Pons (tissue), 1 donor: ENCODE data around the gene ADAP1.
"Not testable (repeated sequence)": the region's sequence is repeated elsewhere in the genome, so short reads cannot be mapped to it uniquely, and the experiment has no call there.

Experiments used
- DNase-seq: peaks from one replicate; pipeline ENCODE4 v3.0.0-alpha.2; 2016; ENCODE audit warnings: low spot score

ADAP1 gene

GRCh38 chr7:881441-882234, 72.8 kb downstream of the ADAP1 start:
- DNase-seq: no peak

GRCh38 chr7:880450-880849, 74.0 kb downstream of the ADAP1 start:
- no peak for DNase-seq

DNA sequence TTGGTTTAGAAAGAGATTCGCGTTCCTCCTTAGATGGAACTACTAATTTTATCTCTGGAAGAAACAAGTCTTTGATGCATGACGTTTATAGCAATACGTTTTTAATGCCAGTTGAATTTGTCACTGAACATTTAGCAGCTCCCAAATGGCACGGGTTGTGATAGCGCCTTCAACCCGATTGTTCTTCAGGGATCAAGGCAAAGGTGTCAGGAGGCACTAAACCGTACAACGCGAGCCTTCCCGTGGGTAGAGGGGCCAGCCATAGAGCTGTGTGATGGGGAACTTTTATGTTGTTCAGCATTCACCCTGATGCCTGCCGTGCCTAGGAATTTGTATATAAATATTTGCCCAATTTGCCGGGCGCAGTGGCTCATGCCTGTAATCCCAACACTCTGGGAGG, 74.8 kb downstream of the ADAP1 start:
- DNase-seq: no peak

DNA sequence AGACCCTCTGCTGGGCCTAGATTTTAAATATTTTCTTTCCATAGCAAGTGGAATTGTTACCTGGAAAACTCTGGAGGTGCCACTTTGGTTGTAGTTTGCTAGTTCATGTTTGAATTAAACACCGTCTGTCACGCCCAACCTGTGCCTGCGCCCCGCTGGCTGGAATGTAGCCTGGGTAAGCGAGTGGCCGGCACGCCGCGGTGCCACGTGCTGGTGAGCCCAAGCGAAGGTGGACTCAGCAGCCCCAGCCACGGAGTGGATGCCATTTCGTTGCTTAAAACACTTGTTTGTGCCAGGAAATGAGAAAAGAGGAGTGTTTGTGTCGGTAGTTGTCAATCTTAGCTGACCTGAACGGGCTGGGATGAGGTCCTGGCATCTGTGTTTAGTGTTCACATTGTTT, 75.4 kb downstream of the ADAP1 start:
- no peak for DNase-seq

GRCh38 chr7:877312-878232, 76.9 kb downstream of the ADAP1 start:
- no peak for DNase-seq

GRCh38 chr7:876972-877311, 77.5 kb downstream of the ADAP1 start:
- no peak for DNase-seq

GRCh38 chr7:876077-876971, 78.2 kb downstream of the ADAP1 start, which contains the start of gene GET4:
Gene GET4, plus strand, starts transcription at chr7:876554. Its CDS starts 92 bp downstream, at chr7:876646.
- DNase-seq: peak; percentile 91

DNA sequence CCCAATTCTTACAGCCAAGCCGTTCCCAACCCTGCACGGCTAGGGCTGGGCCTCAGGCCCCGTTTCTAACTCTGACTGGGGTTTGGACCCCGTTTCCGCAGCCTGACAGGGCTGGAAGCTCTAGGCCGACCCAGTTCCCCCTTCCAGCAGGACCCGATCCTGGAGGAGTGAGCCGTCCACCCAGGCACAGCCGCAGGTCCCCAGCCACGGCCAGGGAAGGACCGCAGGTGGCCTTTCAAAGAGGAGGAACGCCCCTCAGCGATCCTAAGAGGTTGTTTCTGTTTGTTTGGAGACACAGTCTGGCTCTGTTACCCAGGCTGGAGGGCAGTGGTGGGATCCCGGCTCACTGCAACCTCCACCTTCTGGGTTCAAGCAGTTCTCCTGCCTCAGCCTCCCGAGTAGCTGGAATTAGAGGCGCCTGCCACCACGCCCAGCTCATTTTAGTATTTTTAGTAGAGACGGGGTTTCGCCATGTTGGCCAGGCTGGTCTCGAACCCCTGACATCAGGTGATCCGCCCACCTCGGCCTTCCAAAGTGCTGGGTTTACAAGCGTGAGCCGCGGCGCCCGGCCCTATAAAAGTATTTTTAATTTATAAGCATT, 78.9 kb downstream of the ADAP1 start:
- peak; percentile 39 for DNase-seq

- DNase-seq: peak; percentile 44
Observed at GRCh38 chr7:875051-875450, 79.4 kb downstream of the ADAP1 start.

DNA sequence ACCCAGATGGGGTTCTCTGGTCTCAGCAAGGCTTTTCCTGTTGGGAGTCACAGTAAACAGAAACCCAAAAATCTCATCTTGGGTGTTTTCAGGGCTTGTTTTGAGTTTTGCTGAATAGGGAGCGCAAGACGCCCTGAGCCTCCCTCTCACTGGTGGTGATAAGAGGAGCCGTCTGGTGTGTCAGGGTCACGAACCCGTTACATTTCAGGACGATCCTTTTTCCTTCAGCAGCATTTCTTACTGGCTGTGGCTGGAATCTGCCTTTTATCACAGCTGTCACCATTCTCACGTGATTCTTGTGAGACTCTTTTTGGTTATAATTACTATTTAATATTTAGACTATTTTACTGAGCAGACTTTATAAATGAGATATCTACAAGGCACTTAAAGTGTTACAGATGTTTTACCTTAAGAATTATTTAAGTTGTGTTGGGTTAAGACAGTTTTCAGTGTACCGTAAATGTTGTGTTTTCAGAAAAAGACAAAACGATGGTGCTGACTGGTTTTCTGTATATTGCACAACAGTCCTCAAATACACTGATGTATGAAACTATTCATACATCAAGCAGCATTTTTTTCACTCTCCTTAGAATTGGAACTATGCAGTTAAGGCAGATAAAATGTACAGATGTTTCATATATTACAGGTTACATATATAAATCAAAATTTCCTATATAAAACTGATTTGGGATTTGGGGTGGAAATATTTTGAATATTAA, 80.3 kb downstream of the ADAP1 start:
- DNase-seq: peak; percentile 29

DNA sequence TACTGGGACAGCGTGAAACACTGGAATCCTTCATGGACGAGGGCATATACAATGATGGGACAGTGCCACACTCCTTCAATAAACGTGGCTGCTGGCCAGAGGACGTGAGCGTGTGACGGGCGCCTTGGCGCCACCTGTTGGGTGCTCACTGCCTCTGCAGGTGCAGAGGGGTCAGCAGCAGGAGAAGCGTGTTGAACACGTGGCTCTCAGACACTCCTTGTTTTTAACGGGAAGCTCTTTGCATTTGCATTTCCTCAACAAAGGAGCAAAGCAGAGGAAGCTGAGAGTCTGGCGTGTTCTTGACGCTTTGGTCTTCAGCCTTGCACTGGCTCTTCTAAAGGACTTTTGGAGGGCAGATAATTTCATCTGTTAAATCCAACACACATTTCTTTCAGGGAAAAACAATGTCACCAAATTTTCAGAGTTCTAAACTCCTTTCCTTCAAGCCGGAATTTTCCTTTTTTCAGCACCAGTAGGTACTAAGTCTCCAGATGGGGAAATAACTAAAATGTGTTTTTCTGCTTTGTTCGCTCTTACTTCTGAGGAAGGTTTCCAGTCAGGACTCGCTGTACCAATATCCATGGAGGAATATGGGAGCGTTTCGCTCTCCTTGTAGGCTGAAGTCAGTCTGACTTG, 81.0 kb downstream of the ADAP1 start:
- DNase-seq: peak; percentile 94

DNA sequence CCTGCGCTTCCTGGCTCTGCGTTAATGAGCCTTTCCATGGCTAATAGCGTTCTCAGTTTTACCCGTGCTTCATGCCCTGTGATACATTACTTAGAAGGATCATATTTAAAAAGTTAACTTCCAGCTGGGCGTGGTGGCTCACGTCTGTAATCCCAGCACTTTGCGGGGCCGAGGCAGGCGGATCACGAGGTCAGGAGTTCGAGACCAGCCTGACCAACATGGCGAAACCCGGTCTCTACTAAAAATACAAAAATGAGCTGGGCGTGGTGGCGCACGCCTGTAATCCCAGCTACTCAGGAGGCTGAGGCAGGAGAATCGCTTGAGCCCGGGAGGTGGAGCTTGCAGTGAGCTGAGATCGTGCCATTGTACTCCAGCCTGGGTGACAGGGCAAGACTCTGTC, 81.8 kb downstream of the ADAP1 start:
- DNase-seq: not testable (repeated sequence)

DNA sequence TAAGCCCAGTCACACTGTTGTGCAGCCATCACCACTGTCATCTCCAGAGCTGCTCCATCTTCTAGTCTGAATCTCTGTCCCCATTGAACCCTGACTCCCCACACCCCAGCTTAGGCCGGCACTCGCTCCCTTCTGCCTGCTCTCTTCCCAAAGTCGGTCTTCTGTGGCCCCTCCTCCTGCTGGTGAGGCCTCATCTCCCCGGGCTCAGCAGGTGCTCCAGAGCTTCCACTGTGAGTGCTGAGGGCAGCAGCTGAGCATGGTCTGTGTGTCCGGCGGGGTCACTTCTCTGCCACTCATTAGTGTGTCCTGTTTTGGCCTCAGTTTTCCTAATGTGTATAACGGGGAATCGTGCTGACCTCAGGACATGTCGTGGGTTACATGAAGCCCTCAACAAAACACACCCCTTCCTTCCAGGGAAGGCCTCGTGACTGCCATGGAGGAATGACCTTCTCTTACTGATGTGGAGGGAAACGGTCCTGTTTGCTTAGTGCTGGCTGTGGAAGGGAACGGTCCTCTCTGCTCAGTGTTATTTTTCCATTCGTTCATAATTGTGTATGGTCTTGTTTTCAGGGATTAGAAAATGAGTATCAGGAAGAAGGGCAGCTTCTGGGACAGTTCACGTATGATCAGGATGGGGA, 82.5 kb downstream of the ADAP1 start:
- DNase-seq: no peak

DNA sequence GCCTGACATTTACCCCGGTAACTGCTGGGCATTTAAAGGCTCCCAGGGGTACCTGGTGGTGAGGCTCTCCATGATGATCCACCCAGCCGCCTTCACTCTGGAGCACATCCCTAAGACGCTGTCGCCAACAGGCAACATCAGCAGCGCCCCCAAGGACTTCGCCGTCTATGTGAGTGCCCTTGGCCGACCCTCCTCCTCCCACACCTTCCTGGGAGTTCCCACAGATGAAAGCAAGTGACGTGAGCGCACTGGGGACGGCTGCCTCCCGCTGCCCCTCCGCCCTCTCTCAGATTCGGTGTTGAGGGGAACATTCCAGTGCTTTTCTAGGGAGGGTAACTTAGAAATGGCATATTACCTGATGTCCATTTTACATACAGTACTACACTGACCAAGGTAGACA, 85.1 kb downstream of the ADAP1 start:
- DNase-seq: no peak

GRCh38 chr7:868189-868486, 86.3 kb downstream of the ADAP1 start:
- DNase-seq: no peak

DNA sequence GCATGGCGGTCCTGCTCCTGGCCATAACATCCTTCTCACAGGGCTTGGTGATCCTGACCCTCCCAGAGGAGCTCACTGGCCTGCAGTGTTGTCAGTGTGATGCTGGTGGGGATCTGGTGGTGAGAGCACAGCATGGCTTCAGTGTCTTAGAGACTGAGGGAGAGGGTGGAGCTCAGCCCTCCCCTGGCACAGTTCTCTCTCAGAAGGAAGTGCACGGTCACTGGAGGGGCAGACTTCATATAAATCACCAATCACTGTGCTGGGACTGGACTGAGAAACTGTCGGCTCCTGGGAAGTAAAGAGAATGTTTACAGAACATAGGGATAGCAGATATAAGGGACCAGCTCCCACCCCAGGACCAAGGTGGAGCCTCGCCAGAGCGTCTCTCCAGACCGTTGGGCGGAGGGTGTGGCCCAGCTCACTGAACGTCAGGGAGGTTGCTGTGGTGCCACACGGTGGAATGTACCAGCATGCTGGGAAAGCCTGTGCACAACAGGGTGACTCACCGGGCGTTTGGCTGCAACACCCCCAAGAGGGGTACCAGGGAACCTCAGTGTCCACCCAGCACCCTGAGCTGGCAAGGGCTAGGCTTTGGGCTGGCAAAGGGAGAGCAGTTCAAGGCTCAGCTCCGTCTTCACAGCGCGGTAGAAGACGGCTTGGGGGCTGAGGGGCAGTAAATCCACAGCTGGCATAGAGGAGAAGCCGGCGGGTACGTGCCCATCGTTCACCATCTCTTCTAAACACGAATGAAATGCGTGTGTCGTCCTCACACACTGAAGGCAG, 86.9 kb downstream of the ADAP1 start:
- DNase-seq: no peak

DNA sequence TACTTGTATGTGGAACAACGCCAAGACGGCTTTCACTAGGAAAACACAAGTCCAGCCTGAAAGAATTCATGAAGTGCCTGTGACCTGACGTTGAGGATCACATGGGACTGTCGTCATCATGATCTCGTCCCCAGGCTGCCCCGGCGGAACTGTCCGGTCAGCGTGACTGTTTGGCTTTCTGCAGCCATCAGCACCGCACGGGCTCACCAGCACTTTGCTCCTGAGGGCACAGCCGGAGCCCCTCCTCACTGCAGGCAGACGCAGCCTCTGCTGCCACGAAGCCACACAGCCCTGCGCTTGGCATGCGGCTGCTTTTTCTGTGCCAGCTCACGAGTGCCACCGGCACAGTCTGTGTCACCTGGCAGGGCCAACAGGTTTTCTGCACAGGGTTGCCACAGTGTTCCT, 87.5 kb downstream of the ADAP1 start:
- DNase-seq: peak; percentile 60

DNA sequence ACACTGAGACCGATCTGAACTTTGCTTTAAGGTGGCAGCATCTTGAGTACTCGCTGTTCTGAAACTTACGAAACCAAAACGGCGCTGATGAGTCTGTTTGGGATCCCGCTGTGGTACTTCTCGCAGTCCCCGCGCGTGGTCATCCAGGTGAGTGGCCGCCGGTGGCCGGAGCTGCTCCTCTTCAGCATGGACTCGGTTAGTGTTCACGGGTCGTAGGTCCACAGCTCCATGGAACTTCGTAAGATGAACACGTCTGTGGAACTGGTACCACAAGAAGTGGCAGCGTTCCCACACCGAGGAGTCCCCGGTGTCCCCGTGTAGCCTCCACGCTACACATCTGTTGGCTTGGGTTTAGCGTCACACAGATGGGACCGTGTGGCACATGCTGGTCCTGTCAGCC, 88.6 kb downstream of the ADAP1 start:
- no peak for DNase-seq

DNA sequence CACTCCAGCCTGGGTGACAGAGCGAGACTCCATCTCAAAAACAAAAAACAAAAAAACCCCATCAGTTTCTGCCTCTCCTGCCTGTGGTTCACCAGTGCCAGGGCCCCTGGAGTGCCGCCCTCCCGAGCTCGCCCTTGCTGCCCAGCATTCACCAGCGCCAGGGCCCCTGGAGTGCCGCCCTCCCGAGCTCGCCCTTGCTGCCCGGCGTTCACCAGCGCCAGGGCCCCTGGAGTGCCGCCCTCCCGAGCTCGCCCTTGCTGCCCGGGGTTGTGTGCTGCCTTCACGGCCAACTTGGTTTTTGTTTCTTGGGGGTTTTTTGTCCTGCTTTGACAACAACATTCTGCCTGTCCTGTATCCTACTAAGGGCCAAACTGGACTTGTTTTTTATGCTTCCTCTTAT, 91.4 kb downstream of the ADAP1 start:
- no peak for DNase-seq
